ENCODE measurements around the gene DNAAF5.
"Not testable (repeated sequence)": the region's sequence is repeated elsewhere in the genome, so short reads cannot be mapped to it uniquely, and the experiment has no call there.

The DNAAF5 gene

GRCh38 chr7:794207-794606 lies 67.7 kb downstream of the DNAAF5 start:
- Histone ChIP-seq H3K4me3 (ENCODE audit: low read length, poor library complexity, severe bottlenecking) (no peak overlapping the region), H3K9me2 (replicated peaks; ENCODE audit: low read depth, low read length) (no peaks in the 10 kb centered on the region), H3K27me3 (ENCODE audit: insufficient read depth, low read length, poor library complexity, severe bottlenecking) (no peaks in the 10 kb centered on the region), H4K20me1 (ENCODE audit: insufficient read depth, low read length, poor library complexity, severe bottlenecking) (no peaks in the 10 kb centered on the region), H3K4me1 (ENCODE audit: insufficient read depth, low read length, poor library complexity, severe bottlenecking) (peaks cover 8% of the 10 kb centered on the region), H3K79me2 (ENCODE audit: insufficient read depth, low read length) (no peaks in the 10 kb centered on the region), H3K9ac (ENCODE audit: low read depth, low read length, poor library complexity, severe bottlenecking) (no peak overlapping the region), H2AFZ (ENCODE audit: low read length) (no peak overlapping the region), H3K4me2 (ENCODE audit: low read depth, low read length, poor library complexity, severe bottlenecking) (no peak overlapping the region), H3K36me3 (ENCODE audit: insufficient read depth, low read length) (no peaks in the 10 kb centered on the region), H3F3A (ENCODE audit: low read depth) (no peaks in the 10 kb centered on the region), H3K9me3 (ENCODE audit: insufficient read depth, low read depth, low read length) (no peaks in the 10 kb centered on the region)
- TF ChIP-seq EZH2phosphoT487 (IDR thresholded peaks at IDR 0.05; ENCODE audit: borderline replicate concordance) = no peak
- TF ChIP-seq CTCF (conservative IDR thresholded peaks at IDR 0.05; ENCODE audit: low read length) = no peak

DNA sequence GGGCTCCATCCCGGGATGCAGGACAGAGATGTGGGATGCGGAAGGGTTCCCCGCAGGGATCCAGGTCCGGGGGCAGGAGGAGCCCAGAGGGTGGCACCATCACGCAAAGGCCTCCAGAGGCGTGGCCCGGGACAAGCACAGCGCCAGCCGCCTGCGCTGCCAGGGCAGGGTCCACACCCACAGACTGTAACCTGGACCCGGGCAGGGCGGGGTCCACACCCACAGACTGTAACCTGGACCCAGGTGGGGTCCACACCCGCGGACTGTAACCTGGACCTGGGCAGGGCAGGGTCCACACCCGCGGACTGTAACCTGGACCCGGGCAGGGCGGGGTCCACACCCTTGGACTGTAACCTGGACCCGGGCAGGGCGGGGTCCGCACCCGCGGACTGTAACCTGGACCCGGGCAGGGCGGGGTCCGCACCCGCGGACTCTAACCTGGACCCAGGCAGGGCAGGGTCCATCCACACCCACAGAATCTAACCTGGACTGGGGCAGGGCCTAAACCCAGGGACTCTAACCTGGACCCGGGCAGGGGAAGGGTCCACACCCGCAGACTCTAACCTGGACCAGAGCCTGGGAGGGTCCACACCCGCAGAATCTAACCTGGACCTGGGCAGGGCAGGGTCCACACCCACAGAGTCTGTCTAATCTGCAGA lies 68.3 kb downstream of the DNAAF5 start:
- Histone ChIP-seq H2AFZ (ENCODE audit: low read length) (no peak overlapping the region), H3K9ac (ENCODE audit: low read depth, low read length, poor library complexity, severe bottlenecking) (no peak overlapping the region), H3K79me2 (ENCODE audit: insufficient read depth, low read length) (no peaks in the 10 kb centered on the region), H3K4me2 (ENCODE audit: low read depth, low read length, poor library complexity, severe bottlenecking) (no peak overlapping the region), H3K4me3 (ENCODE audit: low read length, poor library complexity, severe bottlenecking) (no peak overlapping the region), H3K4me1 (ENCODE audit: insufficient read depth, low read length, poor library complexity, severe bottlenecking) (peaks cover 8% of the 10 kb centered on the region), H3K27me3 (ENCODE audit: insufficient read depth, low read length, poor library complexity, severe bottlenecking) (no peaks in the 10 kb centered on the region), H3K9me2 (replicated peaks; ENCODE audit: low read depth, low read length) (no peaks in the 10 kb centered on the region), H4K20me1 (ENCODE audit: insufficient read depth, low read length, poor library complexity, severe bottlenecking) (no peaks in the 10 kb centered on the region), H3K9me3 (ENCODE audit: insufficient read depth, low read depth, low read length) (no peaks in the 10 kb centered on the region), H3F3A (ENCODE audit: low read depth) (no peaks in the 10 kb centered on the region), H3K36me3 (ENCODE audit: insufficient read depth, low read length) (no peaks in the 10 kb centered on the region)
- TF ChIP-seq EZH2phosphoT487 (IDR thresholded peaks at IDR 0.05; ENCODE audit: borderline replicate concordance) (no peak), CTCF (conservative IDR thresholded peaks at IDR 0.05; ENCODE audit: low read length) (no peak)

DNA sequence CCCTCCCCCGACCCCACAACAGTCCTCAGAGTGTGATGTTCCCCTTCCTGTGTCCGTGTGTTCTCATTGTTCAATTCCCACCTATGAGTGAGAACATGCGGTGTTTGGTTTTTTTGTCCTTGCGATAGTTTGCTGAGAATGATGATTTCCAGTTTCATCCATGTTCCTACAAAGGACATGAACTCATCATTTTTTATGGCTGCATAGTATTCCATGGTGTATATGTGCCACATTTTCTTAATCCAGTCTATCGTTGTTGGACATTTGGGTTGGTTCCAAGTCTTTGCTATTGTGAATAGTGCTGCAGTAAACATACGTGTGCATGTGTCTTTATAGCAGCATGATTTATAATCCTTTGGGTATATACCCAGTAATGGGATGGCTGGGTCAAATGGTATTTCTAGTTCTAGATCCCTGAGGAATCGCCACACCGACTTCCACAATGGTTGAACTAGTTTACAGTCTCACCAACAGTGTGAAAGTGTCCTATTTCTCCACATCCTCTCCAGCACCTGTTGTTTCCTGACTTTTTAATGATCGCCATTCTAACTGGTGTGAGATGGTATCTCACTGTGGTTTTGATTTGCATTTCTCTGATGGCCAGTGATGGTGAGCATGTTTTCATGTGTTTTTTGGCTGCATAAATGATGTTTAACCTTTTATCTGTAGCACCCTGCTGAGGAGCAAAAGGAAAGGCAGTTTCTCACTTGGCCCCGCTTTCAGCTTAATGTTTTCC lies 70.1 kb downstream of the DNAAF5 start:
- H4K20me1 ChIP-seq (ENCODE audit: insufficient read depth, low read length, poor library complexity, severe bottlenecking); H3K4me3 ChIP-seq (ENCODE audit: low read length, poor library complexity, severe bottlenecking); H3K36me3 ChIP-seq (ENCODE audit: insufficient read depth, low read length); H2AFZ ChIP-seq (ENCODE audit: low read length); H3K4me2 ChIP-seq (ENCODE audit: low read depth, low read length, poor library complexity, severe bottlenecking); H3K9me2 ChIP-seq (replicated peaks; ENCODE audit: low read depth, low read length); H3K9me3 ChIP-seq (ENCODE audit: insufficient read depth, low read depth, low read length); H3F3A ChIP-seq (ENCODE audit: low read depth); H3K79me2 ChIP-seq (ENCODE audit: insufficient read depth, low read length); H3K4me1 ChIP-seq (ENCODE audit: insufficient read depth, low read length, poor library complexity, severe bottlenecking); H3K9ac ChIP-seq (ENCODE audit: low read depth, low read length, poor library complexity, severe bottlenecking); H3K27me3 ChIP-seq (ENCODE audit: insufficient read depth, low read length, poor library complexity, severe bottlenecking): not testable (repeated sequence)
